HCT116 (cell line): Measurements from ENCODE around the gene WASF2.

Experiments
- EZH2 ChIP-seq: fragments of 200-600 bp; sonication (generic); IDR thresholded peaks from 2 replicates; pipeline ENCODE4 v1.6.1; 2017; ENCODE audit warnings: antibody characterized with exemption, mixed run types
- EZH2phosphoT487 ChIP-seq: fragments of 200-600 bp; IDR thresholded peaks from 2 replicates; pipeline ENCODE4 v1.6.1; 2018; ENCODE audit warnings: antibody characterized with exemption, borderline replicate concordance
- POLR2A ChIP-seq: IDR thresholded peaks from 2 replicates; pipeline ENCODE4 v1.7.0; 2011; ENCODE audit warnings: borderline replicate concordance; ENCODE audit not compliant: insufficient read depth, insufficient read length; ENCODE audit errors: extremely low read depth
- POLR2AphosphoS5 ChIP-seq: IDR thresholded peaks from 2 replicates; pipeline ENCODE4 v1.6.1; 2011; ENCODE audit warnings: mild to moderate bottlenecking, low read depth, low read length, moderate library complexity
- TCF7L2 ChIP-seq: IDR thresholded peaks from 2 replicates; pipeline ENCODE4 v1.7.0; 2011; ENCODE audit warnings: borderline replicate concordance, inconsistent platforms; ENCODE audit not compliant: insufficient read depth, insufficient read length; ENCODE audit errors: extremely low read depth
- YY1 ChIP-seq: IDR thresholded peaks from 2 replicates; pipeline ENCODE4 v1.6.1; 2011; ENCODE audit warnings: low read length, low read depth, moderate library complexity, mild to moderate bottlenecking; ENCODE audit not compliant: insufficient replicate concordance; ENCODE audit errors: extremely low read depth
- ZFX ChIP-seq: fragments of 450-650 bp; IDR thresholded peaks from 2 replicates; pipeline ENCODE4 v1.6.1; 2017
- TF ChIP-seq, protein P1 (sequence below), 3 experiments: fragments of 200-600 bp in 1 of 3; sonication (generic) in 1 of 3; IDR thresholded peaks in 2 of 3; conservative IDR thresholded peaks in 1 of 3; 2 replicates each; pipeline ENCODE4 v1.5.1; 2012 to 2017; ENCODE audit warnings: low read depth in 2 of 3, low read length in 2 of 3, antibody characterized with exemption in 1 of 3, borderline replicate concordance in 1 of 3, control low read depth in 1 of 3, mild to moderate bottlenecking in 1 of 3, mixed read lengths in 1 of 3, mixed run types in 1 of 3, moderate library complexity in 1 of 3; ENCODE audit not compliant: insufficient read depth in 1 of 3
- TF ChIP-seq, protein P2 (sequence below): IDR thresholded peaks from 2 replicates; pipeline ENCODE4 v1.6.1; 2012; ENCODE audit warnings: low read depth
- TF ChIP-seq, protein P3 (sequence below): IDR thresholded peaks from 2 replicates; pipeline ENCODE4 v1.6.1; 2012

DNA sequence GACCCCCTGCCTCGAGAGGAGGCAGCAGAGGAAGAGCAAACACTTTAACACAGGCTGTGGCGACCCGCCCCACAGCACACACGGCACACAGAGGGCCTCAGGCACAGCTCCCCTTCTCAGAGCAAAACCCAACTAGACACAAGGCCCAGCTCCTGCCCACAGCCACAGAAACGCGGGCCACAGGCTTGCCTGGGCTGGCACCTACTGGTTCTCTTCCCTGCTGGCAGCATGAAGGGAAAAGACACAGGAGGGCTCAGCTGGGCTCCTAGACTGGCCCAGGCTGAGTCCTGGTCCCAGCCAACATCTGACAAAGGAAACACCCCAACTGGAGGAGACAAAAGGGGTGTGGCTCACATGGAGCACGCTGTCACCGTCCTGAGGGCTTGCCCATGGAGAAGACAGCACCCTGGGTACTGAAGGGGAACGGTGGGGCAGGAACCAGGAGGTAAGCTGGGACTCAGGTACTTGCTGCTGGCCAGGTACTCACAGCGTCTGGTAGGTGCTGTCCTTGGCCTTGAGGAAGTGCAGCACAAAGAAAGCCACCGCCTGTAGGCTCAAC, 110.3 kb downstream of the WASF2 start:
- TF ChIP-seq, protein P1, sequence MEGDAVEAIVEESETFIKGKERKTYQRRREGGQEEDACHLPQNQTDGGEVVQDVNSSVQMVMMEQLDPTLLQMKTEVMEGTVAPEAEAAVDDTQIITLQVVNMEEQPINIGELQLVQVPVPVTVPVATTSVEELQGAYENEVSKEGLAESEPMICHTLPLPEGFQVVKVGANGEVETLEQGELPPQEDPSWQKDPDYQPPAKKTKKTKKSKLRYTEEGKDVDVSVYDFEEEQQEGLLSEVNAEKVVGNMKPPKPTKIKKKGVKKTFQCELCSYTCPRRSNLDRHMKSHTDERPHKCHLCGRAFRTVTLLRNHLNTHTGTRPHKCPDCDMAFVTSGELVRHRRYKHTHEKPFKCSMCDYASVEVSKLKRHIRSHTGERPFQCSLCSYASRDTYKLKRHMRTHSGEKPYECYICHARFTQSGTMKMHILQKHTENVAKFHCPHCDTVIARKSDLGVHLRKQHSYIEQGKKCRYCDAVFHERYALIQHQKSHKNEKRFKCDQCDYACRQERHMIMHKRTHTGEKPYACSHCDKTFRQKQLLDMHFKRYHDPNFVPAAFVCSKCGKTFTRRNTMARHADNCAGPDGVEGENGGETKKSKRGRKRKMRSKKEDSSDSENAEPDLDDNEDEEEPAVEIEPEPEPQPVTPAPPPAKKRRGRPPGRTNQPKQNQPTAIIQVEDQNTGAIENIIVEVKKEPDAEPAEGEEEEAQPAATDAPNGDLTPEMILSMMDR (IDR thresholded peaks at IDR 0.05 in 2 of 3, conservative IDR thresholded peaks at IDR 0.05 in 1 of 3; ENCODE audit: borderline replicate concordance in 1 of 3, insufficient read depth in 1 of 3, low read depth in 2 of 3, low read length in 2 of 3): no peak
- TF ChIP-seq POLR2A (no peak), YY1 (no peak), EZH2phosphoT487 (no peak), TCF7L2 (no peak), ZFX (no peak), POLR2AphosphoS5 (no peak), EZH2 (no peak)
- TF ChIP-seq, protein P2, sequence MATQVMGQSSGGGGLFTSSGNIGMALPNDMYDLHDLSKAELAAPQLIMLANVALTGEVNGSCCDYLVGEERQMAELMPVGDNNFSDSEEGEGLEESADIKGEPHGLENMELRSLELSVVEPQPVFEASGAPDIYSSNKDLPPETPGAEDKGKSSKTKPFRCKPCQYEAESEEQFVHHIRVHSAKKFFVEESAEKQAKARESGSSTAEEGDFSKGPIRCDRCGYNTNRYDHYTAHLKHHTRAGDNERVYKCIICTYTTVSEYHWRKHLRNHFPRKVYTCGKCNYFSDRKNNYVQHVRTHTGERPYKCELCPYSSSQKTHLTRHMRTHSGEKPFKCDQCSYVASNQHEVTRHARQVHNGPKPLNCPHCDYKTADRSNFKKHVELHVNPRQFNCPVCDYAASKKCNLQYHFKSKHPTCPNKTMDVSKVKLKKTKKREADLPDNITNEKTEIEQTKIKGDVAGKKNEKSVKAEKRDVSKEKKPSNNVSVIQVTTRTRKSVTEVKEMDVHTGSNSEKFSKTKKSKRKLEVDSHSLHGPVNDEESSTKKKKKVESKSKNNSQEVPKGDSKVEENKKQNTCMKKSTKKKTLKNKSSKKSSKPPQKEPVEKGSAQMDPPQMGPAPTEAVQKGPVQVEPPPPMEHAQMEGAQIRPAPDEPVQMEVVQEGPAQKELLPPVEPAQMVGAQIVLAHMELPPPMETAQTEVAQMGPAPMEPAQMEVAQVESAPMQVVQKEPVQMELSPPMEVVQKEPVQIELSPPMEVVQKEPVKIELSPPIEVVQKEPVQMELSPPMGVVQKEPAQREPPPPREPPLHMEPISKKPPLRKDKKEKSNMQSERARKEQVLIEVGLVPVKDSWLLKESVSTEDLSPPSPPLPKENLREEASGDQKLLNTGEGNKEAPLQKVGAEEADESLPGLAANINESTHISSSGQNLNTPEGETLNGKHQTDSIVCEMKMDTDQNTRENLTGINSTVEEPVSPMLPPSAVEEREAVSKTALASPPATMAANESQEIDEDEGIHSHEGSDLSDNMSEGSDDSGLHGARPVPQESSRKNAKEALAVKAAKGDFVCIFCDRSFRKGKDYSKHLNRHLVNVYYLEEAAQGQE: no peak
- TF ChIP-seq, protein P3, sequence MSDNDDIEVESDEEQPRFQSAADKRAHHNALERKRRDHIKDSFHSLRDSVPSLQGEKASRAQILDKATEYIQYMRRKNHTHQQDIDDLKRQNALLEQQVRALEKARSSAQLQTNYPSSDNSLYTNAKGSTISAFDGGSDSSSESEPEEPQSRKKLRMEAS: no peak
